ENCODE measurements around the gene SMARCD2.

SMARCD2 gene

GRCh38 chr17:63842173-63842539, 329 bp downstream of the SMARCD2 start:
- H3K4me3 ChIP-seq (ENCODE audit: low read depth, low read length) = peak overlapping the region; percentile 87
- TF ChIP-seq, protein P1, sequence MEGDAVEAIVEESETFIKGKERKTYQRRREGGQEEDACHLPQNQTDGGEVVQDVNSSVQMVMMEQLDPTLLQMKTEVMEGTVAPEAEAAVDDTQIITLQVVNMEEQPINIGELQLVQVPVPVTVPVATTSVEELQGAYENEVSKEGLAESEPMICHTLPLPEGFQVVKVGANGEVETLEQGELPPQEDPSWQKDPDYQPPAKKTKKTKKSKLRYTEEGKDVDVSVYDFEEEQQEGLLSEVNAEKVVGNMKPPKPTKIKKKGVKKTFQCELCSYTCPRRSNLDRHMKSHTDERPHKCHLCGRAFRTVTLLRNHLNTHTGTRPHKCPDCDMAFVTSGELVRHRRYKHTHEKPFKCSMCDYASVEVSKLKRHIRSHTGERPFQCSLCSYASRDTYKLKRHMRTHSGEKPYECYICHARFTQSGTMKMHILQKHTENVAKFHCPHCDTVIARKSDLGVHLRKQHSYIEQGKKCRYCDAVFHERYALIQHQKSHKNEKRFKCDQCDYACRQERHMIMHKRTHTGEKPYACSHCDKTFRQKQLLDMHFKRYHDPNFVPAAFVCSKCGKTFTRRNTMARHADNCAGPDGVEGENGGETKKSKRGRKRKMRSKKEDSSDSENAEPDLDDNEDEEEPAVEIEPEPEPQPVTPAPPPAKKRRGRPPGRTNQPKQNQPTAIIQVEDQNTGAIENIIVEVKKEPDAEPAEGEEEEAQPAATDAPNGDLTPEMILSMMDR (IDR thresholded peaks at IDR 0.05; ENCODE audit: low read depth, low read length) = no peak
- DNase-seq (ENCODE audit: low read depth, low spot score) = peak; percentile 29
- in situ Hi-C loops (cut with HindIII; ENCODE audit: low sequenced_read_pairs) = no loop called here

DNA sequence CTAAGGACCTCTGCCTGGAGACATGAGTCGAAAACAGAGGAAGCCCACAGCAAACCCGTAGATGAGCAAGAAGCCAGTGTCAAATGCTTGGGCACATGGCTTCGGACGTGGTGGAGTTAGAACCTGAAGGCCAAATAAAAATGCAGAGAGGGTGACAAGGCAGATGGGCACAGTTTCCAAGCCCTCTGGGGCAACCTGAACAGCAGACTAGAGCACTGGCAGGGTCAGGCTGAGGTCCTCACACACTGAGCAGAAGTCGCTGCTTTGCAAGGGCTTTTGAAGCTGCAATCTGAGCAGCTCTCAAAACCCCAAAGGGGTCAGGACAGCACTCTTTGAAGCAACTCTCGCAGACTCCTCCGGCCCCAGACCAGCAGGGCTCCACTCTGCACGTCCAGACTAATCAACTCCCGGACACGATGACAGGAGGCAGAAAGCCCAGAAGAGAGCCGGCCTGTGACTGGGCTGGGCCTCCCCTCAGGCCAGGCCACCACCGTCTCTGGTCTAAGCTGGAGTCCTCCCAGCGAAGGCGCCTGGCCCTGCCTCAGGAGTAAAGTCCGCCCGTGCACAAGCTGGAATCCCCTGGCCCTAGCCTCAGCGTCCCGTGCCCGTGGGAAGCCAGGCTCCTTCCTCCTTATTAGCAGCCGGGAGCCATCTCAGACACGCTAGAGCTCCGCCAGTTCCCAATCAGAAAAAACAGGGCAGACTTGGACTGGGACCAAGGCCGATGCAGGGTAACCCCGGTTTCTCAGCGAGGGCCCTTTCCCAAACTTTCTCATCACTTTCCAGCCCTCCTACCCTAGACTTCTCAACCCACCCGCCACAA, 924 bp downstream of the SMARCD2 start:
- DNase-seq (ENCODE audit: low read depth, low spot score) = peak; percentile 32
- in situ Hi-C loops (cut with HindIII; ENCODE audit: low sequenced_read_pairs) = no loop called here
- peak overlapping the region; percentile 87 for H3K4me3 ChIP-seq (ENCODE audit: low read depth, low read length)
- TF ChIP-seq, protein P1 (IDR thresholded peaks at IDR 0.05; ENCODE audit: low read depth, low read length) = no peak

DNA sequence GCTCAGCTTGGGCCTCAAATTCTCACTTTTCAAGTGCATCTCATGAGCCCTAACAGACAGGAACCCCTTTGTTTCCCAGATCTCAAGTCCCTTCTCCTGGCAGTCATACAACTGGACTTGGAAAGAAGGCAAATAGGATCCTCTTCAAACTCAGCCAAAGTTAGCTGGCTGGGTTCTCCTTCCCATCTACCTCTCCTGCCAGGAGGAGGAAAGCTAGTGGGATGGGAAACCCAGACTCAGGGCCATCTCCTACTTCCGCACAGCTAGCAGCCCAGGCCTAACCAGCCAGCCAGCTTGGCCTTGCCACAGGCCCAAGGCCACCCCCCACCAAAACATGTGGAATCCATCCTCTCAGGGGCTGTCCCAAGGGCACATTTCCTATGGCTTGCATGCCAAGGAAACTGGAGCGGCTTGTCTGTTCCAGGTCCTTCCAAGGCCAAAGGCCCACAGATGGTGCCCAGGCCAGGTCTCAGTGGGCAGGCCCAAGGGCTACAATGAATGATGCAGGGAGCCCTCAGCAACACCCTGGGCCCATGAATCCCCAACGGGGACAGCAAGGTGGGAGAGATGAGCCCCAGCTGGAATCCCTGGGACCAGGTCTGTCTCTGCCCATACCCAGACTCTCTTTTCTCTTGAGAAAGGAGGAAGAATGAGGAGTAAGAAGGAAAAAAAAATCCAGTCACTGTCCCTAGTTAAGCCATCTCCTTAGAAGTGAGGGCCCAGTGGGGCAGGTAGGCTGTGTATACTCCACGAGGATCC, 1.7 kb downstream of the SMARCD2 start:
- in situ Hi-C loops (cut with HindIII; ENCODE audit: low sequenced_read_pairs) = no loop called here
- TF ChIP-seq, protein P1 (IDR thresholded peaks at IDR 0.05; ENCODE audit: low read depth, low read length) = no peak
- DNase-seq (ENCODE audit: low read depth, low spot score) = no peak
- peak overlapping the region; percentile 87 for H3K4me3 ChIP-seq (ENCODE audit: low read depth, low read length)

- DNase-seq (ENCODE audit: low read depth, low spot score) = peak; percentile 55
- H3K4me3 ChIP-seq (ENCODE audit: low read depth, low read length) = no peak overlapping the region
- in situ Hi-C loops (cut with HindIII; ENCODE audit: low sequenced_read_pairs) = no loop called here
- TF ChIP-seq, protein P1 (IDR thresholded peaks at IDR 0.05; ENCODE audit: low read depth, low read length) = no peak
These were observed 3.8 kb downstream of the SMARCD2 start for GRCh38 chr17:63838631-63839171.

DNA sequence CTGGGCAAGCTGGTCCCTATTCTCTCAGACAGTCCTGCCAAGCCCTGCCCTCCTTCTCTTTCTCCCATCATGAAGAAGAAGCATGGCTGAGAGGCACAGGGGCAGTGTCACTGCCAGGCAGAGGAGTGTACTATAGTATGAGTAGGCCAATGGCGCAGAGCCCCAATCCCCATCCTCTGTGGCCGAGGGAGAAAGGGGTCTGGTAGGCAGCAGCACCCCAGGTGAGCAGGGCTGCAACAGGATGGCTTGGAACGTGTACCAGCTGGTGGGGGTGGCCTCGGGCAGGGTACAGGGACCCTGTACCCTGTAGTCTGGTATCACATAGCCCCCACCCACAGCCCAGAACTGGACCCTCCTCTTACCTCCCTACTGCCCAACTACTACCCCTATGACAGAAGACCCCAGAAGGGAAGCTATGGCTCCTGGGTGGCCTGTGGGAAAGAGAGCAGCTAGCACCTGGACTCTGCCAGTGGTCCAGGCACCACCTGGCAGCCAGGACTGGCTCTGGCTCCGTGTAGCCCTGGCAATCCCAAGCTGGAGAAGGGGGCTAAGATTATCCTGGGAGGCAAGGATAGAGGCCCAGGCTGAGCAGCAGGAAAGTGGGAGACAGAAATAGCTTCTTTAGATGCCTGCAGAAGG, 4.4 kb downstream of the SMARCD2 start:
- in situ Hi-C loops (cut with HindIII; ENCODE audit: low sequenced_read_pairs) = no loop called here
- no peak overlapping the region for H3K4me3 ChIP-seq (ENCODE audit: low read depth, low read length)
- TF ChIP-seq, protein P1 (IDR thresholded peaks at IDR 0.05; ENCODE audit: low read depth, low read length) = no peak

DNA sequence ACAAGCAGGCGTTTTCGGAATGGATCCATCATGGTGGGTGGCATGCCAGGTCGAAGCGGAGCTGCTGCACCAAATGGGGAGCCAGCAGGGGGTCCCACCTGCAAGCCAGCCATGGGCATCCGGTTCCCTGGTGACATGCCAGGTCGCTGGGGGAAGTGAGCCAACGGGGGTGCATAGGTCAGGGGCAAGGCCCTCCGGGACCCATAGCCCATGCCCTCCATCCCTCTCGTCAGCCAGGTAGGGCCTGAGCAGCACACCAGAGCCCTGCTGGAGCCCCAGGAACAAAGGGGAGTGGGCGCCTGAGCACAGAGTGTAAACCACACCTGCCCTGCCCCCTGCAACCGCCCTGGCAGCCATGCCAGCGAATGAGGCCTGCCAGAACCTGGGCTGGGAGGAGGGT, 5.0 kb downstream of the SMARCD2 start:
- no peak for DNase-seq (ENCODE audit: low read depth, low spot score)
- in situ Hi-C loops (cut with HindIII; ENCODE audit: low sequenced_read_pairs) = no loop called here
- no peak overlapping the region for H3K4me3 ChIP-seq (ENCODE audit: low read depth, low read length)
- TF ChIP-seq, protein P1 (IDR thresholded peaks at IDR 0.05; ENCODE audit: low read depth, low read length) = no peak

More for the DNA sequence above, 4.4 kb downstream of the SMARCD2 start:
- no peak for DNase-seq (ENCODE audit: low read depth, low spot score)

All from astrocyte of the spinal cord (primary cell).